HL-60/S4 treated with retinoic acid at 250 ng/mL for 4 days and 3 days (cell line): ENCODE data around the gene EPB41L4B.
"Not testable (repeated sequence)": the region's sequence is repeated elsewhere in the genome, so short reads cannot be mapped to it uniquely, and the experiment has no call there.

Experiments
- in situ Hi-C: fragments of 300-500 bp; cut with MboI; formaldehyde crosslinking; loops from 2 replicates; pipeline ENCODE4 v1.7.0; 2022; ENCODE audit warnings: low sequenced_read_pairs

The EPB41L4B gene

GRCh38 chr9:109320742-109321448 lies at the start of gene EPB41L4B:
Gene EPB41L4B, minus strand, starts transcription at chr9:109321059. Its CDS starts 613 bp downstream, at chr9:109320446.
- in situ Hi-C loops = no loop called here

- in situ Hi-C loops = no loop called here
These were observed 48.4 kb upstream of the EPB41L4B start for GRCh38 chr9:109369285-109369684.

- in situ Hi-C loops = no loop called here
These were observed 39.9 kb upstream of the EPB41L4B start for GRCh38 chr9:109360771-109361170.

- in situ Hi-C loops = not testable (repeated sequence)
These were observed 38.2 kb upstream of the EPB41L4B start for GRCh38 chr9:109358968-109359603.

GRCh38 chr9:109355564-109356297 lies 34.9 kb upstream of the EPB41L4B start:
- in situ Hi-C loops = no loop called here

- in situ Hi-C loops = no loop called here
These were observed 33.3 kb upstream of the EPB41L4B start for GRCh38 chr9:109354190-109354589.

GRCh38 chr9:109351032-109351431 lies 30.2 kb upstream of the EPB41L4B start:
- in situ Hi-C loops = no loop called here

- in situ Hi-C loops = no loop called here
These were observed 28.6 kb upstream of the EPB41L4B start for GRCh38 chr9:109349421-109349846.

GRCh38 chr9:109346904-109347303 lies 26.0 kb upstream of the EPB41L4B start:
- in situ Hi-C loops = no loop called here

GRCh38 chr9:109344866-109345265 lies 24.0 kb upstream of the EPB41L4B start:
- in situ Hi-C loops = no loop called here

- in situ Hi-C loops = no loop called here
These were observed 22.0 kb upstream of the EPB41L4B start for GRCh38 chr9:109342878-109343277.

GRCh38 chr9:109341561-109341960 lies 20.7 kb upstream of the EPB41L4B start:
- in situ Hi-C loops = no loop called here

- in situ Hi-C loops = not testable (repeated sequence)
These were observed 20.1 kb upstream of the EPB41L4B start for GRCh38 chr9:109340979-109341378.

- in situ Hi-C loops = no loop called here
These were observed 15.6 kb upstream of the EPB41L4B start for GRCh38 chr9:109336409-109336808.

GRCh38 chr9:109335929-109336328 lies 15.1 kb upstream of the EPB41L4B start:
- in situ Hi-C loops = no loop called here

- in situ Hi-C loops = no loop called here
These were observed 14.3 kb upstream of the EPB41L4B start for GRCh38 chr9:109335121-109335520.

- in situ Hi-C loops = no loop called here
These were observed 10.5 kb upstream of the EPB41L4B start for GRCh38 chr9:109331353-109331752.

- in situ Hi-C loops = no loop called here
These were observed 8.9 kb upstream of the EPB41L4B start for GRCh38 chr9:109329638-109330258.

GRCh38 chr9:109328978-109329637 lies 8.2 kb upstream of the EPB41L4B start:
- in situ Hi-C loops = no loop called here

GRCh38 chr9:109325089-109325488 lies 4.2 kb upstream of the EPB41L4B start:
- in situ Hi-C loops = no loop called here

- in situ Hi-C loops = no loop called here
These were observed 2.9 kb upstream of the EPB41L4B start for GRCh38 chr9:109323771-109324170.
